Measurements from ENCODE around the gene USP13. TPM values are rescaled to one million over a fixed set of nuclear protein-coding genes. Genes with fewer than 3 reads are reported as not detected.

The USP13 gene
- total and polyA plus RNA-seq, 2 of the 13 experiments (the other 11 are each of a cell fraction or from before 2014, with no cell fraction given), result 15.9 to 36.7 TPM

DNA sequence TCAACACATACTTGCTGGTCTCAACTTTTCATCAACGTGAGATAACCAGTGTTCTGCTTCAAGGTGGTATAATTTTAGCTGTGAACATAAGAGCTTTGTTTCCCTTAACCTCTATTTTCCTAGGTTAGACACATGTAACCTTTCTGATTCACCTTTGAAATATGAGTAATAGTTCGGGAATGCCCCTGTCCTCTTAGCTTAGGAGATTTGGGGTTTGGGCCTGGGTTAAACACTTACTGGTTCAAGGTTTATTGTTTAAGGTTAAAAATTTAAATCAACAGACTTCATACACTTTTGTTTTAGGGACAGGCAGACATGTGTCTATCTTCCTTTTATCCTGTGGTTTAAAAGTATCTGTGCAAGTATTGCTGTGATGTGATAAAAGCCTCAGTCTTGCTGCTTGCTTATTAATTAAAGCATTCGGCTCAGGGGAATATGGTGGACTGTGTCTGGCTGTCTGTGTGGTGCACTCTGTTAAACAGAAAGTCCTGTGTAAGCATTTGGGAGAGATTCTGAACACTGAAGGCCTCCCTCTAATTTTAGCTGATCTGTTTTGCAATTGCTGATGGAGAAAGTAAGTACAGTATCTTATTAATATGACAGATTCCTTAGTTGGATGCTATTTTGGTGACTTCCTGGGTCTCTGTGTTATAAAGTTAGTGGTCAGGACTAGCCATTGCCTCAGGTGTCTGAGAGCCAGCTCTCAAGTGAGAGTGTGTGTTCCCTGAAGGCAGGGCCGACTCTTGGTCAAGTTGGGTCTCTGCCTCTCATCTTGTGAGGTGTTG is 81.8 kb downstream of the USP13 start (continued):
- TF ChIP-seq TEAD3 (CRISPR knock-in tag; optimal IDR thresholded peaks at IDR 0.05; ENCODE audit: borderline replicate concordance), result peak; percentile 93
- no peak for TF ChIP-seq NFKBIZ (CRISPR knock-in tag; IDR thresholded peaks at IDR 0.05)
- TF ChIP-seq ZNF510 (CRISPR knock-in tag; IDR thresholded peaks at IDR 0.05; ENCODE audit: low read depth), result 0 out of 2 replicates have a peak, but pooled peaks have one; percentile 31
- TF ChIP-seq, protein P1, sequence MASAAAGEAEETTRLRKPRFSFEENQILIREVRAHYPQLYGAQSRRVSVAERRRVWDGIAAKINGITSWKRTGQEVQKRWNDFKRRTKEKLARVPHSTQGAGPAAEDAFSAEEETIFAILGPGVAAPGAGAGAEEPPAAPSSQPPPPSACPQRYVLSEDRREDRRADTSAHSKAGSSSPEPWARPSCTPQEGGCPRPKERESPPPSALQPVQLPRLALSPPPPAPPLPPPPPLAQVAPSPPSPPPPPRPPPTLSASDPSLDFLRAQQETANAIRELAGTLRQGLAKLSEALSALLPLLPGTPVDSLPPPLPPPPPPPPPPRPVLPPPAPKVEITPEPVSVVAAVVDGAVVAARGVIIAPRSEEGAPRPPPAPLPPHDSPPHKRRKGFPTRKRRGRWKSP (CRISPR knock-in tag; IDR thresholded peaks at IDR 0.05), result peak; percentile 34; the same call in 1 of the 2 replicates
- TF ChIP-seq CSRNP1 (CRISPR knock-in tag; IDR thresholded peaks at IDR 0.05), result no peak
- TF ChIP-seq ISL2 (CRISPR knock-in tag; IDR thresholded peaks at IDR 0.05), result peak; percentile 81
- TF ChIP-seq ZNF503 (CRISPR knock-in tag; IDR thresholded peaks at IDR 0.05), result peak; percentile 48; the same call in 1 of the 2 replicates
- TF ChIP-seq JUN (CRISPR knock-in tag; IDR thresholded peaks at IDR 0.05), result peak; percentile 92
- TF ChIP-seq FIP1L1 (IDR thresholded peaks at IDR 0.05; ENCODE audit: borderline replicate concordance, insufficient read depth, low read depth, low read length), result no peak
- TF ChIP-seq ZBTB34 (CRISPR knock-in tag; IDR thresholded peaks at IDR 0.05), result no peak
- peak; percentile 51; the same call in 1 of the 2 replicates for TF ChIP-seq ERF (CRISPR knock-in tag; IDR thresholded peaks at IDR 0.05)
- peak; percentile 90; the same call in 1 of the 2 replicates for TF ChIP-seq AHDC1 (CRISPR knock-in tag; IDR thresholded peaks at IDR 0.05; ENCODE audit: borderline replicate concordance)
- TF ChIP-seq LCORL (IDR thresholded peaks at IDR 0.05), result peak; percentile 91
- TF ChIP-seq LCORL (CRISPR knock-in tag; IDR thresholded peaks at IDR 0.05), result peak; percentile 96
- no peak for TF ChIP-seq KLF6 (CRISPR knock-in tag; IDR thresholded peaks at IDR 0.05)

All from HepG2 (cell line).